ENCODE data around the gene SNAPC3. TPM values are rescaled to one million over a fixed set of nuclear protein-coding genes. Genes with fewer than 3 reads are reported as not detected.

Gene SNAPC3
- total RNA-seq, 1 experiment from 2014 or later: 33.5 TPM

DNA sequence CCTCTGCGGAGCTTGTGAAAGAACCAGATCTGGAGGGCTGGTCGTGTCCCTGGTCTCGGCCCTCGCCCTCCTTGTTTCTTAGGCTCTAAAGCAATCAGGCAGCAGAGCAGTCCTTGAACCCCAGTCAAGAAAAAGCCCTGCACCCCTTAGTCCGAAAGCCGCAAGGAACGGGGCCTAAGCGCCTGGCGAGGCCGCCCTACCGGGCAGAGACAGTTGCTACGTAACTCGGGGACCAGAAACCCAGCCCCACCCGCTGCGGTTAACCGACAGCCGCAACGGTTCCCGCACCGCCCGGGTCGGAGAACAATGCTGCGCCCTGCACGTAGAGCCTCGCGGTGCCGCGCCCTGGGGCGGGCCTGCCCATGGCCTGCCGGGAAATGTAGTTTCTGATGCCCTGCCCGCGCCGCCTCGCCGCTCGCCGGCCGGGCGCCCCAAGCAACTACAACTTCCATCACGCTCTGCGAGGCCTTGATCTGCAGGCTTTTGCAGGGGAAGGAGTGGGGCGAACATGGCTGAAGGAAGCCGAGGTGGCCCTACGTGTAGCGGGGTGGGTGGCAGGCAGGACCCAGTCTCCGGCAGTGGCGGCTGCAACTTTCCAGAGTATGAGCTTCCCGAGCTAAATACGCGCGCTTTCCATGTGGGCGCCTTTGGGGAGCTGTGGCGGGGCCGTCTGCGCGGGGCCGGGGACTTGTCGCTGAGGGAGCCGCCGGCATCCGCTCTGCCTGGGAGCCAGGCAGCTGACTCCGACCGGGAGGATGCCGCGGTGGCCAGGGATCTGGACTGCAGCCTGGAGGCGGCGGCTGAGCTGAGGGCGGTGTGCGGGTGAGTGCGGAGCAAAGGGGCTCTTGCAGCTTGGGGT is at the start of gene SNAPC3 (continued):
- TF ChIP-seq, protein P1, sequence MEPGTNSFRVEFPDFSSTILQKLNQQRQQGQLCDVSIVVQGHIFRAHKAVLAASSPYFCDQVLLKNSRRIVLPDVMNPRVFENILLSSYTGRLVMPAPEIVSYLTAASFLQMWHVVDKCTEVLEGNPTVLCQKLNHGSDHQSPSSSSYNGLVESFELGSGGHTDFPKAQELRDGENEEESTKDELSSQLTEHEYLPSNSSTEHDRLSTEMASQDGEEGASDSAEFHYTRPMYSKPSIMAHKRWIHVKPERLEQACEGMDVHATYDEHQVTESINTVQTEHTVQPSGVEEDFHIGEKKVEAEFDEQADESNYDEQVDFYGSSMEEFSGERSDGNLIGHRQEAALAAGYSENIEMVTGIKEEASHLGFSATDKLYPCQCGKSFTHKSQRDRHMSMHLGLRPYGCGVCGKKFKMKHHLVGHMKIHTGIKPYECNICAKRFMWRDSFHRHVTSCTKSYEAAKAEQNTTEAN (CRISPR knock-in tag; IDR thresholded peaks at IDR 0.05): peak; percentile 59; the same call in 1 of the 2 replicates
- TF ChIP-seq, protein P2, sequence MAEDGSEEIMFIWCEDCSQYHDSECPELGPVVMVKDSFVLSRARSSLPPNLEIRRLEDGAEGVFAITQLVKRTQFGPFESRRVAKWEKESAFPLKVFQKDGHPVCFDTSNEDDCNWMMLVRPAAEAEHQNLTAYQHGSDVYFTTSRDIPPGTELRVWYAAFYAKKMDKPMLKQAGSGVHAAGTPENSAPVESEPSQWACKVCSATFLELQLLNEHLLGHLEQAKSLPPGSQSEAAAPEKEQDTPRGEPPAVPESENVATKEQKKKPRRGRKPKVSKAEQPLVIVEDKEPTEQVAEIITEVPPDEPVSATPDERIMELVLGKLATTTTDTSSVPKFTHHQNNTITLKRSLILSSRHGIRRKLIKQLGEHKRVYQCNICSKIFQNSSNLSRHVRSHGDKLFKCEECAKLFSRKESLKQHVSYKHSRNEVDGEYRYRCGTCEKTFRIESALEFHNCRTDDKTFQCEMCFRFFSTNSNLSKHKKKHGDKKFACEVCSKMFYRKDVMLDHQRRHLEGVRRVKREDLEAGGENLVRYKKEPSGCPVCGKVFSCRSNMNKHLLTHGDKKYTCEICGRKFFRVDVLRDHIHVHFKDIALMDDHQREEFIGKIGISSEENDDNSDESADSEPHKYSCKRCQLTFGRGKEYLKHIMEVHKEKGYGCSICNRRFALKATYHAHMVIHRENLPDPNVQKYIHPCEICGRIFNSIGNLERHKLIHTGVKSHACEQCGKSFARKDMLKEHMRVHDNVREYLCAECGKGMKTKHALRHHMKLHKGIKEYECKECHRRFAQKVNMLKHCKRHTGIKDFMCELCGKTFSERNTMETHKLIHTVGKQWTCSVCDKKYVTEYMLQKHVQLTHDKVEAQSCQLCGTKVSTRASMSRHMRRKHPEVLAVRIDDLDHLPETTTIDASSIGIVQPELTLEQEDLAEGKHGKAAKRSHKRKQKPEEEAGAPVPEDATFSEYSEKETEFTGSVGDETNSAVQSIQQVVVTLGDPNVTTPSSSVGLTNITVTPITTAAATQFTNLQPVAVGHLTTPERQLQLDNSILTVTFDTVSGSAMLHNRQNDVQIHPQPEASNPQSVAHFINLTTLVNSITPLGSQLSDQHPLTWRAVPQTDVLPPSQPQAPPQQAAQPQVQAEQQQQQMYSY (CRISPR knock-in tag; IDR thresholded peaks at IDR 0.05): 0 out of 2 replicates have a peak, but pooled peaks have one; percentile 6
- TF ChIP-seq ZNF423 (CRISPR knock-in tag; IDR thresholded peaks at IDR 0.05) (peak; percentile 99), ETV6 (CRISPR knock-in tag; IDR thresholded peaks at IDR 0.05) (0 out of 2 replicates have a peak, but pooled peaks have one; percentile 41), ZNF138 (CRISPR knock-in tag; conservative IDR thresholded peaks at IDR 0.05) (no peak), NFE2L1 (CRISPR knock-in tag; IDR thresholded peaks at IDR 0.05) (peak; percentile 42; the same call in 1 of the 2 replicates), RELA (CRISPR knock-in tag; IDR thresholded peaks at IDR 0.05; ENCODE audit: borderline replicate concordance) (no peak)
- TF ChIP-seq, protein P3, sequence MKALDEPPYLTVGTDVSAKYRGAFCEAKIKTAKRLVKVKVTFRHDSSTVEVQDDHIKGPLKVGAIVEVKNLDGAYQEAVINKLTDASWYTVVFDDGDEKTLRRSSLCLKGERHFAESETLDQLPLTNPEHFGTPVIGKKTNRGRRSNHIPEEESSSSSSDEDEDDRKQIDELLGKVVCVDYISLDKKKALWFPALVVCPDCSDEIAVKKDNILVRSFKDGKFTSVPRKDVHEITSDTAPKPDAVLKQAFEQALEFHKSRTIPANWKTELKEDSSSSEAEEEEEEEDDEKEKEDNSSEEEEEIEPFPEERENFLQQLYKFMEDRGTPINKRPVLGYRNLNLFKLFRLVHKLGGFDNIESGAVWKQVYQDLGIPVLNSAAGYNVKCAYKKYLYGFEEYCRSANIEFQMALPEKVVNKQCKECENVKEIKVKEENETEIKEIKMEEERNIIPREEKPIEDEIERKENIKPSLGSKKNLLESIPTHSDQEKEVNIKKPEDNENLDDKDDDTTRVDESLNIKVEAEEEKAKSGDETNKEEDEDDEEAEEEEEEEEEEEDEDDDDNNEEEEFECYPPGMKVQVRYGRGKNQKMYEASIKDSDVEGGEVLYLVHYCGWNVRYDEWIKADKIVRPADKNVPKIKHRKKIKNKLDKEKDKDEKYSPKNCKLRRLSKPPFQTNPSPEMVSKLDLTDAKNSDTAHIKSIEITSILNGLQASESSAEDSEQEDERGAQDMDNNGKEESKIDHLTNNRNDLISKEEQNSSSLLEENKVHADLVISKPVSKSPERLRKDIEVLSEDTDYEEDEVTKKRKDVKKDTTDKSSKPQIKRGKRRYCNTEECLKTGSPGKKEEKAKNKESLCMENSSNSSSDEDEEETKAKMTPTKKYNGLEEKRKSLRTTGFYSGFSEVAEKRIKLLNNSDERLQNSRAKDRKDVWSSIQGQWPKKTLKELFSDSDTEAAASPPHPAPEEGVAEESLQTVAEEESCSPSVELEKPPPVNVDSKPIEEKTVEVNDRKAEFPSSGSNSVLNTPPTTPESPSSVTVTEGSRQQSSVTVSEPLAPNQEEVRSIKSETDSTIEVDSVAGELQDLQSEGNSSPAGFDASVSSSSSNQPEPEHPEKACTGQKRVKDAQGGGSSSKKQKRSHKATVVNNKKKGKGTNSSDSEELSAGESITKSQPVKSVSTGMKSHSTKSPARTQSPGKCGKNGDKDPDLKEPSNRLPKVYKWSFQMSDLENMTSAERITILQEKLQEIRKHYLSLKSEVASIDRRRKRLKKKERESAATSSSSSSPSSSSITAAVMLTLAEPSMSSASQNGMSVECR (CRISPR knock-in tag; IDR thresholded peaks at IDR 0.05; ENCODE audit: borderline replicate concordance): peak; percentile 87; the same call in 1 of the 2 replicates

DNA sequence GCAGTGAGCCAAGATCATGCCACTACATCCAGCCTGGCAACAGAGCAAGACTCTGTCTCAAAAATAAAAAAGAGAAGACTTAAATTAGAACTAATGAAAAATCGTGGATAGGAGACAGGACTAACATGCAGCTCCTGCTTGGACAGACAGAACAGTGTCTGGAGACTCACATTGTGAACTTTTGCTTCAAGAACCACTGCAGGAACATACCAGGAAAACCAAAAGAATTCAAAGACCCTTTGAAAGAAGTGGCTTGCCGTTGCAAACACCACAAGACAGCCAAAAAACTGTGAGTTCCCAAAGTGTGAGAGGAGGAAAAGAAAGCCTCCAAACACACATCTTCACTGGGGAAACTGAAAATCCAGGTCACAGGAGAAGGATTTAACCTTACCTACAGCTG is 48.8 kb upstream of the SNAPC3 start:
- POLR2A ChIA-PET: no interaction called here
- ATAC-seq (no peak), DNase-seq (ENCODE audit: low spot score) (no peak)
- H3K9me3 Mint-ChIP-seq: peaks cover 24% of the 10 kb centered on the region
- H3K27me3 Mint-ChIP-seq (ENCODE audit: low read depth): no peaks in the 10 kb centered on the region; the same call in 1 of the 2 replicates
- peak overlapping the region; percentile 20 for H3K27ac Mint-ChIP-seq
- peaks cover 22% of the 10 kb centered on the region for H3K4me1 Mint-ChIP-seq
- CTCF ChIA-PET: interaction anchor here (0.6 to 1.1 kb wide), 3 partner anchors 17 to 239 kb away, joined by 3 read pairs; no protein-coding TSS in a partner anchor
- H3K36me3 Mint-ChIP-seq: peaks cover 10% of the 10 kb centered on the region
- TF ChIP-seq, protein P4, sequence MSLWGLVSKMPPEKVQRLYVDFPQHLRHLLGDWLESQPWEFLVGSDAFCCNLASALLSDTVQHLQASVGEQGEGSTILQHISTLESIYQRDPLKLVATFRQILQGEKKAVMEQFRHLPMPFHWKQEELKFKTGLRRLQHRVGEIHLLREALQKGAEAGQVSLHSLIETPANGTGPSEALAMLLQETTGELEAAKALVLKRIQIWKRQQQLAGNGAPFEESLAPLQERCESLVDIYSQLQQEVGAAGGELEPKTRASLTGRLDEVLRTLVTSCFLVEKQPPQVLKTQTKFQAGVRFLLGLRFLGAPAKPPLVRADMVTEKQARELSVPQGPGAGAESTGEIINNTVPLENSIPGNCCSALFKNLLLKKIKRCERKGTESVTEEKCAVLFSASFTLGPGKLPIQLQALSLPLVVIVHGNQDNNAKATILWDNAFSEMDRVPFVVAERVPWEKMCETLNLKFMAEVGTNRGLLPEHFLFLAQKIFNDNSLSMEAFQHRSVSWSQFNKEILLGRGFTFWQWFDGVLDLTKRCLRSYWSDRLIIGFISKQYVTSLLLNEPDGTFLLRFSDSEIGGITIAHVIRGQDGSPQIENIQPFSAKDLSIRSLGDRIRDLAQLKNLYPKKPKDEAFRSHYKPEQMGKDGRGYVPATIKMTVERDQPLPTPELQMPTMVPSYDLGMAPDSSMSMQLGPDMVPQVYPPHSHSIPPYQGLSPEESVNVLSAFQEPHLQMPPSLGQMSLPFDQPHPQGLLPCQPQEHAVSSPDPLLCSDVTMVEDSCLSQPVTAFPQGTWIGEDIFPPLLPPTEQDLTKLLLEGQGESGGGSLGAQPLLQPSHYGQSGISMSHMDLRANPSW (CRISPR knock-in tag; conservative IDR thresholded peaks at IDR 0.05; ENCODE audit: low read depth): no peak
- TF ChIP-seq, protein P5, sequence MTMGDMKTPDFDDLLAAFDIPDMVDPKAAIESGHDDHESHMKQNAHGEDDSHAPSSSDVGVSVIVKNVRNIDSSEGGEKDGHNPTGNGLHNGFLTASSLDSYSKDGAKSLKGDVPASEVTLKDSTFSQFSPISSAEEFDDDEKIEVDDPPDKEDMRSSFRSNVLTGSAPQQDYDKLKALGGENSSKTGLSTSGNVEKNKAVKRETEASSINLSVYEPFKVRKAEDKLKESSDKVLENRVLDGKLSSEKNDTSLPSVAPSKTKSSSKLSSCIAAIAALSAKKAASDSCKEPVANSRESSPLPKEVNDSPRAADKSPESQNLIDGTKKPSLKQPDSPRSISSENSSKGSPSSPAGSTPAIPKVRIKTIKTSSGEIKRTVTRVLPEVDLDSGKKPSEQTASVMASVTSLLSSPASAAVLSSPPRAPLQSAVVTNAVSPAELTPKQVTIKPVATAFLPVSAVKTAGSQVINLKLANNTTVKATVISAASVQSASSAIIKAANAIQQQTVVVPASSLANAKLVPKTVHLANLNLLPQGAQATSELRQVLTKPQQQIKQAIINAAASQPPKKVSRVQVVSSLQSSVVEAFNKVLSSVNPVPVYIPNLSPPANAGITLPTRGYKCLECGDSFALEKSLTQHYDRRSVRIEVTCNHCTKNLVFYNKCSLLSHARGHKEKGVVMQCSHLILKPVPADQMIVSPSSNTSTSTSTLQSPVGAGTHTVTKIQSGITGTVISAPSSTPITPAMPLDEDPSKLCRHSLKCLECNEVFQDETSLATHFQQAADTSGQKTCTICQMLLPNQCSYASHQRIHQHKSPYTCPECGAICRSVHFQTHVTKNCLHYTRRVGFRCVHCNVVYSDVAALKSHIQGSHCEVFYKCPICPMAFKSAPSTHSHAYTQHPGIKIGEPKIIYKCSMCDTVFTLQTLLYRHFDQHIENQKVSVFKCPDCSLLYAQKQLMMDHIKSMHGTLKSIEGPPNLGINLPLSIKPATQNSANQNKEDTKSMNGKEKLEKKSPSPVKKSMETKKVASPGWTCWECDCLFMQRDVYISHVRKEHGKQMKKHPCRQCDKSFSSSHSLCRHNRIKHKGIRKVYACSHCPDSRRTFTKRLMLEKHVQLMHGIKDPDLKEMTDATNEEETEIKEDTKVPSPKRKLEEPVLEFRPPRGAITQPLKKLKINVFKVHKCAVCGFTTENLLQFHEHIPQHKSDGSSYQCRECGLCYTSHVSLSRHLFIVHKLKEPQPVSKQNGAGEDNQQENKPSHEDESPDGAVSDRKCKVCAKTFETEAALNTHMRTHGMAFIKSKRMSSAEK (CRISPR knock-in tag; IDR thresholded peaks at IDR 0.05; ENCODE audit: borderline replicate concordance): no peak
- no peak overlapping the region for H3K4me3 Mint-ChIP-seq
